SK-N-SH (cell line): ENCODE results near the gene KCNQ5. TPM values are rescaled to one million over a fixed set of nuclear protein-coding genes. Genes with fewer than 3 reads are reported as not detected.

Experiments used
- CTCF ChIA-PET: fragments of 300-600, 350-600 bp; formaldehyde crosslinking; extraction: SDS; loops from one replicate; lab custom pipeline; 2021; lab: Yijun Ruan, JAX
- POLR2A ChIA-PET: fragments of 350-600 bp; sonication (Branson Sonifier 250); formaldehyde crosslinking; extraction: SDS; loops from one replicate; lab custom pipeline; 2020; ENCODE audit warnings: antibody characterized with exemption, inconsistent platforms; lab: Yijun Ruan, JAX
- DNase-seq: peaks from one replicate; pipeline ENCODE4 v3.0.0; 2012
- H2AFZ ChIP-seq: fragments of 200-600 bp; sonication (generic); 2 replicates; pipeline ENCODE4 v1.8.1; 2016; ENCODE audit warnings: antibody characterized with exemption, mild to moderate bottlenecking, low read depth
- H3F3A ChIP-seq: fragments of 200-600 bp; sonication (generic); replicated peaks from 2 replicates; pipeline ENCODE3; 2016; ENCODE audit warnings: antibody characterized with exemption, mild to moderate bottlenecking; ENCODE audit not compliant: insufficient read depth
- H3K27ac ChIP-seq, 2 experiments: fragments of 200-500 bp in 1 of 2; fragments of 200-600 bp in 1 of 2; sonication (Bioruptor generic) in 1 of 2; sonication (generic), shearing (Covaris generic) in 1 of 2; 2 replicates each; pipeline versions ENCODE4 v1.5.1 to v1.6.1; 2014 to 2016; ENCODE audit warnings: low read depth in 2 of 2, inconsistent platforms in 1 of 2, low read length in 1 of 2, mild to moderate bottlenecking in 1 of 2, mixed read lengths in 1 of 2
- H3K27me3 ChIP-seq: fragments of 200-600 bp; sonication (generic), shearing (Covaris generic); 2 replicates; pipeline ENCODE4 v1.6.1; 2016; ENCODE audit warnings: mixed run types; ENCODE audit not compliant: insufficient read depth
- H3K36me3 ChIP-seq, 2 experiments: fragments of 200-500 bp in 1 of 2; fragments of 200-600 bp in 1 of 2; sonication (Bioruptor generic) in 1 of 2; sonication (generic) in 1 of 2; replicated peaks in 1 of 2; 2 replicates each; pipeline versions ENCODE3 to v1.5.1; 2014 to 2016; ENCODE audit warnings: low read length in 1 of 2, mild to moderate bottlenecking in 1 of 2; ENCODE audit not compliant: insufficient read depth in 2 of 2, control insufficient read depth in 1 of 2
- H3K4me1 ChIP-seq, 2 experiments: fragments of 200-500 bp in 1 of 2; fragments of 200-600 bp in 1 of 2; sonication (Bioruptor generic) in 1 of 2; sonication (generic), shearing (Covaris generic) in 1 of 2; 2 replicates each; pipeline versions ENCODE4 v1.5.1 to v1.6.1; 2014 to 2016; ENCODE audit warnings: low read depth in 1 of 2, low read length in 1 of 2, mixed run types in 1 of 2; ENCODE audit not compliant: insufficient read depth in 2 of 2, control insufficient read depth in 1 of 2
- H3K4me2 ChIP-seq: fragments of 200-600 bp; sonication (generic), shearing (Covaris generic); 2 replicates; pipeline ENCODE4 v1.6.1; 2017; ENCODE audit warnings: mixed run types
- H3K4me3 ChIP-seq, 2 experiments: fragments of 200-500 bp in 1 of 2; fragments of 200-600 bp in 1 of 2; sonication (Bioruptor generic) in 1 of 2; sonication (generic), shearing (Covaris generic) in 1 of 2; 2 replicates each; pipeline versions ENCODE4 v1.5.1 to v1.8.1; 2014 to 2016; ENCODE audit warnings: low read depth in 2 of 2, inconsistent platforms in 1 of 2, low read length in 1 of 2, mild to moderate bottlenecking in 1 of 2, mixed read lengths in 1 of 2, moderate library complexity in 1 of 2
- H3K79me2 ChIP-seq: fragments of 200-600 bp; sonication (generic); 2 replicates; pipeline ENCODE4 v1.8.1; 2017; ENCODE audit warnings: mild to moderate bottlenecking; ENCODE audit not compliant: insufficient read depth
- H3K9ac ChIP-seq: fragments of 200-600 bp; sonication (generic); 2 replicates; pipeline ENCODE4 v1.6.1; 2017; ENCODE audit warnings: mixed run types
- H3K9me2 ChIP-seq: fragments of 200-600 bp; sonication (generic); 2 replicates; pipeline ENCODE4 v1.6.1; 2017; ENCODE audit warnings: mixed run types
- H3K9me3 ChIP-seq: fragments of 200-600 bp; sonication (generic); 2 replicates; pipeline ENCODE4 v1.6.1; 2017; ENCODE audit warnings: mixed run types, mild to moderate bottlenecking, moderate library complexity
- H4K20me1 ChIP-seq: fragments of 200-600 bp; sonication (generic); 2 replicates; pipeline ENCODE4 v1.6.1; 2017; ENCODE audit warnings: mild to moderate bottlenecking, mixed run types; ENCODE audit not compliant: insufficient read depth
- CTCF ChIP-seq: fragments of 200-600 bp; sonication (generic); IDR thresholded peaks from 2 replicates; pipeline ENCODE4 v1.6.1; 2017; ENCODE audit warnings: antibody characterized with exemption, mild to moderate bottlenecking, moderate library complexity
- ELF1 ChIP-seq: IDR thresholded peaks from 2 replicates; pipeline ENCODE4 v1.4.0; 2012
- EP300 ChIP-seq, 2 experiments: IDR thresholded peaks; 2 replicates each; pipeline versions ENCODE4 v1.4.0 to v1.6.1; 2012; ENCODE audit warnings: borderline replicate concordance in 1 of 2, low read depth in 1 of 2, low read length in 1 of 2
- EZH2phosphoT487 ChIP-seq: fragments of 200-600 bp; sonication (generic); IDR thresholded peaks from 2 replicates; pipeline ENCODE4 v1.6.1; 2017; ENCODE audit warnings: low read depth, mixed run types, mild to moderate bottlenecking, antibody characterized with exemption, moderate library complexity, borderline replicate concordance
- FOXJ3 ChIP-seq: sonication (generic); formaldehyde crosslinking; IDR thresholded peaks from 2 replicates; pipeline ENCODE4 v1.5.1; 2020; ENCODE audit warnings: mild to moderate bottlenecking, missing genetic modification reagents
- GATA2 ChIP-seq: sonication (generic); formaldehyde crosslinking; IDR thresholded peaks from 2 replicates; pipeline ENCODE4 v1.5.0; 2020; ENCODE audit warnings: mild to moderate bottlenecking, missing genetic modification reagents
- MXI1 ChIP-seq: IDR thresholded peaks from 2 replicates; pipeline ENCODE4 v1.6.1; 2012; ENCODE audit warnings: mild to moderate bottlenecking, low read depth, low read length, improper control_type of control experiment
- NFIC ChIP-seq: IDR thresholded peaks from 2 replicates; pipeline ENCODE4 v1.4.0; 2012; ENCODE audit warnings: borderline replicate concordance
- NRF1 ChIP-seq: IDR thresholded peaks from 2 replicates; pipeline ENCODE4 v1.6.1; 2012; ENCODE audit warnings: low read depth, mild to moderate bottlenecking, low read length
- POLR2AphosphoS5 ChIP-seq: IDR thresholded peaks from 2 replicates; pipeline ENCODE4 v1.6.1; 2012; ENCODE audit warnings: low read depth, low read length
- RAD21 ChIP-seq: IDR thresholded peaks from 2 replicates; pipeline ENCODE4 v1.6.1; 2012; ENCODE audit warnings: mild to moderate bottlenecking, low read length
- RCOR1 ChIP-seq: fragments of 150-350 bp; IDR thresholded peaks from 2 replicates; pipeline ENCODE4 v1.6.1; 2017; ENCODE audit warnings: antibody characterized with exemption, low read length
- REST ChIP-seq: IDR thresholded peaks from 2 replicates; pipeline ENCODE4 v1.6.1; 2012; ENCODE audit warnings: mild to moderate bottlenecking, low read depth, low read length, moderate library complexity
- RXRA ChIP-seq: IDR thresholded peaks from 2 replicates; pipeline ENCODE4 v1.4.0; 2012; ENCODE audit warnings: low read depth, mild to moderate bottlenecking, borderline replicate concordance
- SIN3A ChIP-seq: IDR thresholded peaks from 2 replicates; pipeline ENCODE4 v1.6.1; 2012; ENCODE audit warnings: low read depth, mild to moderate bottlenecking, low read length, moderate library complexity, borderline replicate concordance
- SMC3 ChIP-seq: IDR thresholded peaks from 2 replicates; pipeline ENCODE4 v1.6.1; 2012; ENCODE audit warnings: low read depth, low read length, improper control_type of control experiment
- TAF1 ChIP-seq: IDR thresholded peaks from 2 replicates; pipeline ENCODE4 v1.6.1; 2012; ENCODE audit warnings: low read depth, mild to moderate bottlenecking, low read length, moderate library complexity, borderline replicate concordance
- TCF12 ChIP-seq: IDR thresholded peaks from 2 replicates; pipeline ENCODE4 v1.4.0; 2012
- USF2 ChIP-seq: fragments of 150-350 bp; IDR thresholded peaks from 2 replicates; pipeline ENCODE4 v1.6.1; 2017; ENCODE audit warnings: antibody characterized with exemption, low read length, low read depth, borderline replicate concordance
- ZBTB33 ChIP-seq: IDR thresholded peaks from 2 replicates; pipeline ENCODE4 v1.4.0; 2012; ENCODE audit warnings: low read depth, borderline replicate concordance
- WGBS: methylation state at CpG from one replicate; pipeline ENCODE4 v1.1.6; 2017; ENCODE audit warnings: low lambda C conversion rate; 5-methylcytosine and 5-hydroxymethylcytosine counted together
- polyA plus RNA-seq, 3 experiments: library from polyadenylated mRNA; depleted of rRNA; stranded (reverse); fragments of >200 nt; gene quantifications; 2 replicates each; pipeline ENCODE4 v1.2.3, GENCODE V29; 2012

KCNQ5 gene
- polyA plus RNA-seq, 1 of the 3 experiments (the other 2 are of a cell fraction): 3.2 TPM

- WGBS: 86% methylated on average over 6 of the region's 6 CpGs
- Histone ChIP-seq H3F3A (peaks cover 3% of the 10 kb centered on the region), H3K27me3 (no peaks in the 10 kb centered on the region), H3K4me2 (no peak overlapping the region), H3K79me2 (peaks cover 50% of the 10 kb centered on the region; the same call in 1 of the 2 replicates), H4K20me1 (no peaks in the 10 kb centered on the region), H3K9me3 (no peaks in the 10 kb centered on the region), H3K9ac (no peak overlapping the region), H3K4me3 (no peak overlapping the region), H3K36me3 (peaks cover 0 to 21% of the 10 kb centered on the region in 2 experiments), H2AFZ (no peak overlapping the region), H3K27ac (no peak overlapping the region), H3K9me2 (no peaks in the 10 kb centered on the region), H3K4me1 (no peaks in the 10 kb centered on the region)
- DNase-seq: no peak
- POLR2A ChIA-PET: no interaction called here
- TF ChIP-seq USF2 (no peak), EP300 (IDR thresholded peaks at IDR 0.05; ENCODE audit: borderline replicate concordance in 1 of 2, low read depth in 1 of 2, low read length in 1 of 2) (no peak), NFIC (no peak), REST (no peak), SIN3A (no peak), EZH2phosphoT487 (no peak), CTCF (no peak), RAD21 (no peak), TCF12 (no peak), FOXJ3 (CRISPR knock-in tag) (no peak), GATA2 (CRISPR knock-in tag) (no peak), RCOR1 (no peak), ELF1 (no peak), POLR2AphosphoS5 (no peak), SMC3 (no peak), TAF1 (no peak), NRF1 (no peak), ZBTB33 (no peak), MXI1 (no peak), RXRA (no peak)
- CTCF ChIA-PET: no interaction called here
These were observed 69.4 kb downstream of the KCNQ5 start for GRCh38 chr6:72691249-72691648.
